Measurements from ENCODE around the gene RFT1. TPM values are rescaled to one million over a fixed set of nuclear protein-coding genes. Genes with fewer than 3 reads are reported as not detected.
"Not testable (repeated sequence)": the region's sequence is repeated elsewhere in the genome, so short reads cannot be mapped to it uniquely, and the experiment has no call there.

RFT1 gene
- total RNA-seq, 1 donor from 2014 or later = 18.6 TPM

GRCh38 chr3:53151870-53152660, 21.8 kb upstream of the RFT1 start:
- no peak for TF ChIP-seq CTCF (IDR thresholded peaks at IDR 0.05; ENCODE audit: insufficient read depth, low read length, poor library complexity, severe bottlenecking)

GRCh38 chr3:53151465-53151864, 21.2 kb upstream of the RFT1 start:
- H3K27me3 ChIP-seq (ENCODE audit: control insufficient read depth, insufficient read depth, low read length) = no peaks in the 10 kb centered on the region
- no peak for DNase-seq (ENCODE audit: low read depth)
- H3K4me3 ChIP-seq (ENCODE audit: low read depth, low read length) = no peak overlapping the region
- H3K36me3 ChIP-seq (ENCODE audit: control insufficient read depth, insufficient read depth, low read length) = no peaks in the 10 kb centered on the region
- no peak for TF ChIP-seq CTCF (IDR thresholded peaks at IDR 0.05; ENCODE audit: insufficient read depth, low read length, poor library complexity, severe bottlenecking)

More at GRCh38 chr3:53151870-53152660, 21.8 kb upstream of the RFT1 start:
- peaks cover 2% of the 10 kb centered on the region for H3K27me3 ChIP-seq (ENCODE audit: control insufficient read depth, insufficient read depth, low read length)
- H3K4me3 ChIP-seq (ENCODE audit: low read depth, low read length) = no peak overlapping the region
- DNase-seq (ENCODE audit: low read depth) = no peak
- no peaks in the 10 kb centered on the region for H3K36me3 ChIP-seq (ENCODE audit: control insufficient read depth, insufficient read depth, low read length)

GRCh38 chr3:53151086-53151438, 20.8 kb upstream of the RFT1 start:
- not testable (repeated sequence) for H3K27me3 ChIP-seq (ENCODE audit: control insufficient read depth, insufficient read depth, low read length); H3K36me3 ChIP-seq (ENCODE audit: control insufficient read depth, insufficient read depth, low read length); DNase-seq (ENCODE audit: low read depth); H3K4me3 ChIP-seq (ENCODE audit: low read depth, low read length)

- no peaks in the 10 kb centered on the region for H3K36me3 ChIP-seq (ENCODE audit: control insufficient read depth, insufficient read depth, low read length)
- H3K4me3 ChIP-seq (ENCODE audit: low read depth, low read length) = no peak overlapping the region
- no peak for TF ChIP-seq CTCF (IDR thresholded peaks at IDR 0.05; ENCODE audit: insufficient read depth, low read length, poor library complexity, severe bottlenecking)
- H3K27me3 ChIP-seq (ENCODE audit: control insufficient read depth, insufficient read depth, low read length) = no peaks in the 10 kb centered on the region
- DNase-seq (ENCODE audit: low read depth) = no peak
Measured at GRCh38 chr3:53150247-53151085, 20.2 kb upstream of the RFT1 start.

- DNase-seq (ENCODE audit: low read depth) = no peak
- H3K4me3 ChIP-seq (ENCODE audit: low read depth, low read length) = no peak overlapping the region
- no peaks in the 10 kb centered on the region for H3K36me3 ChIP-seq (ENCODE audit: control insufficient read depth, insufficient read depth, low read length)
- no peak for TF ChIP-seq CTCF (IDR thresholded peaks at IDR 0.05; ENCODE audit: insufficient read depth, low read length, poor library complexity, severe bottlenecking)
- no peaks in the 10 kb centered on the region for H3K27me3 ChIP-seq (ENCODE audit: control insufficient read depth, insufficient read depth, low read length)
Measured at GRCh38 chr3:53149699-53150098, 19.5 kb upstream of the RFT1 start.

- Histone ChIP-seq H3K4me3 (ENCODE audit: low read depth, low read length) (no peak overlapping the region), H3K36me3 (ENCODE audit: control insufficient read depth, insufficient read depth, low read length) (no peaks in the 10 kb centered on the region), H3K27me3 (ENCODE audit: control insufficient read depth, insufficient read depth, low read length) (no peaks in the 10 kb centered on the region)
- no peak for TF ChIP-seq CTCF (IDR thresholded peaks at IDR 0.05; ENCODE audit: insufficient read depth, low read length, poor library complexity, severe bottlenecking)
- DNase-seq (ENCODE audit: low read depth) = no peak
Measured at GRCh38 chr3:53149006-53149690, 18.9 kb upstream of the RFT1 start.
